ENCODE results near the gene SLC1A3.

The SLC1A3 gene

DNA sequence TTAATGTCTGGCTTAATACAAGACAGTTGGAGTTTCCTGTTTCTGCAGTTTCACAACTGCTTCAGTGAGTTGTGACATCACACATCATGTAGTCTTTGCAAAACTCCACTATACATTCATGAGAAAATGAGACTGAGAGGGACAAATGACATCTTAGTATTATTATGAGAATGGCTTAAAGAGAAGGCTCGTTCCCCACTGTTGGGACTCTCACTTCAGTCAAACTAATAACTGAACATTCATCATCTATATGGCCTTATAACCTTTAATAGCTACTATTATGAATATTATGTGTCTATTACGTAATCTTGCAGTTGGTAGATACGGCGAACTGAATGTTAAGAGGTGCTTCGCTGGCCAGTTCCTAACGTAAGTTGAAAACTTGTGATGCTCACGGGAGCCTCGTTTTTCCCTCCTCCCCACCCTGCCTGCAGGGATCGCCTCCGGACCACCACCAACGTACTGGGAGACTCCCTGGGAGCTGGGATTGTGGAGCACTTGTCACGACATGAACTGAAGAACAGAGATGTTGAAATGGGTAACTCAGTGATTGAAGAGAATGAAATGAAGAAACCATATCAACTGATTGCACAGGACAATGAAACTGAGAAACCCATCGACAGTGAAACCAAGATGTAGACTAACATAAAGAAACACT lies 79.4 kb downstream of the SLC1A3 start:
- DNase-seq (ENCODE audit: low spot score), result no peak

DNA sequence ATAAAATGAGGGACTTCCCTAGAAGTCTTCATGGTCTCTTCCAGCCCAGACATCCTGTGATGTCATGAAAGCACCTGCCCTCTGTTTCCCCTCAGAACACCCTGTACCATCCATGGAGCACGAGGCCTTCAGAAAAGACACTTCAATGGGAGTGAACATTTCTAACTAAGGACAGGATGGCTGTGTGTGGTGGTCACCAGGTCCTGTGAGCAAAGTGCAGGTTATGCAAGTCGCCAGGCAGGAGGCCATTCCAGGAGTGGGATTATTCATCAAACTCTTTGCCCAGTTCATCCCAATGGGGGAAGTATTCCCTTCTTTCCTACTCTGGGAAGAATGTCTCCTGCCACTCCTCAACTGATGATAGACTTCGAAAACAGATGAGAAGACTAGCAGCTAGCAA lies 80.5 kb downstream of the SLC1A3 start:
- no peak for DNase-seq (ENCODE audit: low spot score)

DNA sequence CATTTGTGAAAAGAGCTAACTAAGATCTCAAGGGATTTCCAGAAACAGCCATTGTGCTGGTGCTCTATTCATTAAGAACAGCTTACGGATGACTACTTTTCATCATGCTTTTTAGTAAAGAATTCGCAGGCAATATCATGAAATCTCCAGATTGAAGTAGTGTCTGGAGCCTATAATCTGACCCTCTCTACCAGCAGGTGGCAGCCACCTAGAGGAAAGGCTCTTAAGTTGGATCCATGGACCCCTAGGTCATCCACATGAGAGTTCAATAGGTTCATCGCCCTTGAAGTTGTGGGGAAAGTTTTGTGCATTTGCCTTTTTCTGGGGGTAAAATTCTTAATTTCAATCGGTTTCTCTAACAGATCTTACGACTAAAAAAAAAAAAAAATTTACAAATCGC lies 82.3 kb downstream of the SLC1A3 start:
- peak; percentile 41 for DNase-seq (ENCODE audit: low spot score)

DNA sequence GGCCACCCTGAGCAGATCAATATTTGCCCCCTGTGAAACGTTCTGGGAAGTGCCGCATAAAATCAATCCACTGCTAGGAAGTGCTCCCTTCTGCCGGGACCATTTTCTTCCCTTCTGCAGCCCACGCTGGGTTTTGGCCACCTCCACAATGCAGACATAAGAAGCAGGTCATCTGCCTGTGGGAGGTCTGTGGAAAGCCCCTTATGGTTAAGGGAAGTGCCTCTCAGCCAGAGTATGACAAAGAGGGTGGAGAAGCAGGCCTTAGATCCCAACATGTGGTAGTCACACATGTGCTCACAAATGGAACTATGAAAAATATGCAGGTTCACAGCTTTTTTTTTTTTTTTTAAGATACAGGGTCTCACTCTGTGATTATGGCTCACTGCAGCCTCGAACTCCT lies 82.8 kb downstream of the SLC1A3 start:
- DNase-seq (ENCODE audit: low spot score), result peak; percentile 12

DNA sequence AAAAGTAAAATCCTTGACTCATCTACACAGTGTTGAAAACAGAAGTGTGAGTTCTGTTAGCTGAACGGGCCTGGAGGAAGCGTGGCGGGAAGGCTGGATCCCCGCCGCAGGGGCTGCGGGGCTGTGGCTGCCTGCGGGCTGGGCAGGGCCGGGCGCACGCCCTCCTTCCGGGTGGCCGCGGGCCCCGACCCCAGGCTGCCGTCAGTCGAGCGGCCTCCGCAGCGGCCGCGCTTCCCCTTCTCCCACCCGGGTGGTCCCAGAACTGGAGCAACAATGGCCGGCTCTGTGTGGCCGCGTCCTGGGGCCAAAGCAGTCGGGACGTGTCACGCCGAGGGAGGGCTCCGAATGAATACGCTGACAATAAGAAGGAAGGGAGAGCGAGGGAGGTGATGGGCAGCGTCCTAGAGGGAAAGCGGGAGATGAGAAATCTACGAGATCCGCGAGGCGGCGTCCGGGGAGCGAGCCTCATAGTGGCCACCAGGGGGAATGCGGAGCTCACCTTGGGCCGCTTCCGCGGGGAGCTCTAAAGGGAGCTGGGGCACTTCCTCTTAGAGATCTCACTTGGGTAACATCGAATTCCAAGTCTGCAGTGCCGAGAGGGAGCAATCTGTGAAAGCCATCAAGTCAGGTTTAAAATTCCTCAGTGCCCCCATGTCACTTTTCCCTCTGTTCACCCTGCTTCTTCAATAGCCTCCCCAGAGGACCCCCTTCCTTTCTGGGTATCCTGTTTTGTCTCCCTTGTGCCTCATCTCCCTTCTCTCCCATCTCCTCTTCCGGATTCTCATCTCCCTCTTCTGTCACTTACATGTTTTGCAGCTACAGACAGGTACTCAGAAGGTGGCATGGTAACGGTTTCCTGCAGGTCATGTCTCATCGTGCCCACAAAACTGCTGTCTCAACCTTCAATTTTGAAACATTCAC lies 83.9 kb downstream of the SLC1A3 start:
- DNase-seq (ENCODE audit: low spot score), result peak; percentile 86

DNA sequence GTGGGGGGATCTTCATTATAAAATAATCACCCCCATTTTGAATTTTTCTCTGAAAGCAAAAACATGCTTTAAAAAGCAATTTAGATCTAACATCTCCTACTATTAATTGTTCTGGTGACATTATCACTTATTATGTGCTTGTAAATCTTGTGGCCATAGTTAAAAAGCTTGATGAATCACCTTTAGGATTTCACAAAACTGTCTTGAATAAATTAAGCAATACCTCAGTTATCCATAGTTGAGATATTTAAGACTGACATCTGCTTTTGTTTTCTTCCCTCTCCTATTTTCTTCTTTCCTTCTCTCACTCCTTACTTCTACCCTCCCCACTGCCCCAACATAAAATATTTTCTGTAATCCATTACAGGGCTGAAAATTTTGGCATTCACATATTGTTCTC lies 84.8 kb downstream of the SLC1A3 start:
- no peak for DNase-seq (ENCODE audit: low spot score)

DNA sequence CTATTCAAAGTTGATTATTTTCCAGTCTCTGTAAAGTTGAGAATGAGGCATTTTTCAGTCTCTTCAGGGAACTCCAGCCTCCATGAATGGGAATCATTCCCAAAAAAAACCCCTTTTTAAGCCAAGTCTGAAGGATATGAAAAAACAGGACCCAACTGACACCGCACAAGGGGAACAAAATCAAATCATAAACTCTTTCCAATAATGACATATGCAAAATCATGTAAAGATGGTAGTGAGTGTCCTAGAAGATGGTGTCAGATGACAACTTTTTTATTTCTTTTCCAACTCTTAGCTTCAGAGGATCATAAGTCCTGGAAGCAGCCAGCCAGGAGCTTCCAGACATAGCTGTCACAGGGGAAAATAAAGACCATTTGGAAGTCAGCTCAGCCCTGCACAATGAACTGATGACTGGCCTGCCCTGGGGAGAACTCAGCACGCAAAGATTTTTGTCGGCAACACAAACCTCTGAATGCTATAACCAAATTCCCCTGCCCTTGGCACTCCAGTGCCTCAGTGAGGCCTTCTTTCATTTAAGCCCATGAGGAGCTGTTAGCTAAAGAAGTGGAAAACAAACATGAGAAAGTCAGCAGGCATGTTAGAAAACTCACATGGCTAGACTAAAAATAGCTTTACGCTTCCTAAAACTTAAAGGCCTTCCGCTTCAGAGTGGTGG lies 85.4 kb downstream of the SLC1A3 start:
- no peak for DNase-seq (ENCODE audit: low spot score)

DNA sequence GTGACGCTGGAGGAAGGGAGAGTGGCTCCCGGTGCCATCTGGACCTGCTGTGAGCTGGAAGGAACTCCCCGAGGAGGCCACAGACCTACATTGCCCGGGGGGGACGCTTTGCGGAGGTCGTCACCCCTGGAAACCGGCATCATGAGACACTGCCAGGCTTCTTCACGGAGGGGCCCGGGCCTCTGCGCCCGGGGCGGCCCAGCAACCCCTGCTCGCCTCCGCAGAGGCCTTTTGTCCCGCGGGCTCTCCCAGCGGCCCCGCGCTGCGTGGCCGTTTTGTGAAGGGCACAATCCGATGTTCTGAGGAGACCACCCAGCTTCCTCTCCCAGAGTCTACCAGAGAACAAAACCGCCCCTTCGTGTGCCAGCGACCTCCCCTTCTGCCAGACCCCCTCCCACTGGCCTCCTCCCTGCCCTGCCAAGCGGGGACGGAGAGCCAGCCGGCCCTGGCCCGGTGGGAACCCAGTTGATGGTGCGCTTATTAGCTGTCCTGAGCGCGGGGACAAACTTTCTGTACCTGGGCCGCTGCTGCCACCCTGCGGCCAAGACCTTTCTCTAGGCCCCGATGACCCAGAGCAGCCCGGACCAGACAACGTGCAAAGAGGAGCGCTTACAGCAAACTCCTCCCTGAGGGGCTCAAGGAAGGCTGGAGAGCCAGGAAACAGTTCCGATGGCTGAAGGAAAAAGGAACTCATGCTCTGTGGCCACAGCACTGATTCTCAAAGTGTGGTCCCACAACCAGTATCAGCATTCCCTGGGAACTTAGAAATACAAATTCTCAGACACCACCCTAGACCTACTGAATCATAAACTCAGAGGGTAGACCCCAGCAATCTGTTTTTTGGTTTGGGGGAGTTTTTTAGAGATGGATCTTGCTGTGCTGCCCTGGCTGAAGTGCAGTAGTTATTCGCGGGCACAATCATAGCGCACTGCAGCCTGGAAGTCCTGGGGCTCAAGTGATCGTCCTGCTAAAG lies 86.7 kb downstream of the SLC1A3 start:
- DNase-seq (ENCODE audit: low spot score), result peak; percentile 64

DNA sequence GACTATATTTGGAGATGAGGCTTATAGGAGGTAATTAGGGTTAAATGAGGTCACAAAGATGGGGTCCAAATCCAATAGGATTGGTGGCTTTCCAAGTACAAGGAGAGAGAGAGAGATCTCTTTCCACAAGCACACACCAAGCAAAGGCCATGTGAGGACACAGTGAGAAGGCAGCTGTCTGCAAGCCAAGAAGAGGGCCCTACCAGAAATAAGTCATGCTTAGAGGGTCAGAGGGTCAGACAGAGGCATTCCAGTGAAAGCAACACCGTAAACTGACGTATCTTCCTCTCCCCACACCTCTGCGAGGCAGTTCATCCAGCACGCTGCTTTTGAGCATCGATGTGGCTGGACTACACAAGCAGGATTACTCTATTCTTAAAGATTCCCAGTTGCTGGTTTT lies 87.9 kb downstream of the SLC1A3 start:
- no peak for DNase-seq (ENCODE audit: low spot score)

DNA sequence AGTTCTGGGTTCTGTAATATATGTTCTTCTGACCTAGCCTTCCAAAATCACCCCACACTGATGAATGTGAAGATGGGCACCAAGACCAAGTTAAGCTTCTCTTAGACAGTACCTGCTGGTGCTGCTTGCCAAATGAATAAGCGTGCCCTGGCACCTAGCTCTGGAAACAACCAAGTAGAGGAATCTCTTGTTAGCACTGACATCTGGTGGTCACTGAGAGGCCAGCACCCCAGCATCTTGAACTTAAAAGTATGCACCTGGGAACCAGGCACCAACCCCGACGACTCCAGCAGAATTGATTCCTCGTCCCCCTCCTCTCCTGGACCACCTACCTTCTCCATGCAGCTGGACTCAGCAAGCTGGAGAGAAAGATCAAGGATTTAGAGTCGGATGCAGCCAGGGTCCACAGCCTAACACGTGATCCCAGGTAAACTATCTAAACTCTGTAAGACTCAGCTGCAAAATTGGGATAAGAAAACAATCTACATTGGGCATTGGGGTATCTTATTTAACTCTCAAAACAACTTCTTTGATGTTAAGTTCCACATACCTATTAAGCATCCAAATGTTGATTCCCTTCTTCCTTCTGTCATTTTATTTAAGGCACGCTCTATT lies 89.8 kb downstream of the SLC1A3 start:
- DNase-seq (ENCODE audit: low spot score), result peak; percentile 57

DNA sequence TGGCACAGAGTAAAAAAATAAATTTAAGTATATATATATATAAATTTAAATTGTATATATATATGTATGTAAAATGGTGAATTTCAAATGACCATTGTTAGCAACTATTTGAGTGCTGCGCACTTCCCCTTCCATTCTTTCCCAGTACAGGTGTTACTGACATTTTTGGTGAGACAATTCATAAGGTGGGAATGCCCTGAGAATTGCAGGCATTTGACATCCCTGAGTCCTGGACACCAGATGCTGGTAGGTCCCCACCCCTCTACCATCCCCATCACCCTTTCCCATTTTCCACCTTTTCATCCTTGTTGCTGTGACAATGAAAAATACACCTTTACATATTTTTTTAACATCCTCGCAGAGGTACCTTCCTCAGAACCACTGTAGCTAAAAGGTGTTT lies 91.6 kb downstream of the SLC1A3 start:
- no peak for DNase-seq (ENCODE audit: low spot score)

DNA sequence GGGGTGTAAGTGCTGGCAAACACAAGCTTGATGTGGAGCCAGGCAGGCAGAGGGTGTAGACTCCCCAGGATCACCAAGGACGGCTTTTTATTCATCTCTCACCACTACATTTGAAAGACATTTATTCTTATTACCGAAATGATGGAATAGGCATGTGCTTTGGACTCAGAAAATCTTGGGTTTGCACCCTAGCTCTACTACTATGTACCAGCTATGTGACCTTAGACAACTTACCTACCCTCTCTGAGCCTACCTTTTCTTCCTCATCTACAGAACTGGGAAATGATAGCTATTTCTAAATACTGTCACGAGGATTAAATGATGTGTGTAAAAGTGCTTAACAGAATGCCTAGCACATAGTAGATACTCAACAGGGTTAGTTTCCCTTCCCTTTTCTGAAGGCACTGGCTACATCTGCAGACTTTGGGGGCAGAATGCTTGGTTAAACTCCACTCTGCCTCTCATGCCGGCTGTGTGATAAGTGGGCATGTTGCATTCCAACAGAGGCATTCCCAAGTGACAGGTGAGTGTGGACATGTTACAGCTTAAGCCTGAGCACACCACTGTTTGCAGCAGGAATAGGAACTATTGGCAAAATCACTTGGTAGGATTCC lies 94.8 kb downstream of the SLC1A3 start:
- peak; percentile 70 for DNase-seq (ENCODE audit: low spot score)

DNA sequence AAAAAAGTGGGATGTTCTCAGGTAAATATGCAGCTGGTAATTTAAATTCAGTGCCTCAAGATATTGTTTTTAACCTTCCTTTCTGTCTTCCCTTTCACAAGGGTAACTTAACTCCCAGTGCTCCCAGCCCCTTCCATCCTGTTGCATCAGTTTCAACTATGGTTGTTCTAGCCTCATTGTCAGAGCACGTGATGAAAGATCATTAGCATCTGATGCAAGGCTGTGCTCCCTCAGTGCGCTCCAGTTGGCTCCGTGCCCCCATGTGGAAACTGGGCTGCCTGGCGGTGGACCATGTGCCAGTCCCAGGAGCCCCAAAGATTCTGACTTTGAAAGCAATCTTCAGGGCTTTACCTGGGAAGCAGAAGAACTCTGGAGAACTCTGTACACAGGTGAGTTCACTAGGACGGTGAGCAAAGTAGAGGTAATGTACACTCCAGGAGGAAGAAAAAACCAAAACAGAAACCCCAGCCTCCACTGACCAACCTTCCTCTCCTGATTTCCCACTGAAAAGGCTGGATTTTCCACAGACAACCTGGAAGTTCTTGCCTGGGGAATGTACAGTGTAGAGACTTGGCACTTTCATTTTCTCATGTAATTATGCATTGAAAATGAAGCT lies 96.9 kb downstream of the SLC1A3 start:
- no peak for DNase-seq (ENCODE audit: low spot score)

DNA sequence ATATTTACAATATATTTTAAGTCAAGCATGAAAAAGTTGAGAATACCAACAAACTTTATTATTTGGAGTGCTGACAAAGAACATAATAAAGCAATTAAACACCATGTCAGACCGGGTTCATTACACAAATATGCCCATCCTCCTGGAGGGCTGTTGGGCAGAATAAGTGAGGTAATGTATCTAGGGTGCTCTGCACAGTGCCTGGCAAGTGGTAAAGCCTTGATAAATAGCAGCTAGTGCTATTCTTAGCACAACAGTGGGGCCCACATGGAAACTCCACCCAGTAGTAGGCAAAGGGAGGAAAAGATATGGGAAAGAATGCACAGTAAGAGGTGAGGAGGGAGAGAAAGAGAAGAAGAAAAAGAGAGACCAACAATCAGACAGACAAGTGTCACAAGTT lies 97.7 kb downstream of the SLC1A3 start:
- no peak for DNase-seq (ENCODE audit: low spot score)

DNA sequence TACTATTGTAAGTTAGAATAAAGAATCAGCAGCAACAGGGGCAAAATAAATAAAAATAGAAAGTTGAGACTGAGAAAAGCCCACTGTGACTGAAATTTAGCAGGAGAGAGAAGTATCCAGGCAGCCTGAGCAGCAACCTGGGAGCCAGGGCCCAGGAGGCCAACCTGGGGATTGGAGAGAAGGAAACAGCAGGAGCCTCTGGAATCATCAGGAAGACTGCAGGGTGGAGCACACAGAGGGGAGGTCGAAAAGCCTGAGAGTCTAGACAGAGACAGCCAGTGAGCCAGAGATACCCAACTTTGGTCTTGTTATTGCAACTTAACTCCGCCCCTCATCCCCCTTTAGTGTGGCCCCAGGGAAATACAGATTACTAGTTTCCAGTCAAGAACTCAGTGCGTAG lies 98.6 kb downstream of the SLC1A3 start:
- no peak for DNase-seq (ENCODE audit: low spot score)

DNA sequence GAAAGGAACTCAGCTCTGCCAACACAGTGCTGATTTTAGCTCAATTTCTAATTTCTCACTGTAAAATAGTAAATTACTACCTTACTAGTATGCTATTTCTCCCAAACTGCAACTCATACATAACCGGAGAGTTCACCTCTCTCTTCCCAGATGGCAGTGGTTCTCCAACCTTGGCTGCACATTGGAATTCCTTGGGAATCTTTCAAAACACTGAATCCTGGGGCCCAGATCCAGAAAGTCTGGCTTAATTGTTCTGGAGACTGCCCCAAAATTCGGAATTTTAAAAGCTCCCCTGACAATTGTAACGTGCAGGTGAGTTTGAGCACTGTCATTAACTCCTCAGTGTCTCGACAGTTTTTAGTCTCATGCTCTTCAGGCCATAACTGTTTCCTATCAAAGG lies 100.3 kb downstream of the SLC1A3 start:
- no peak for DNase-seq (ENCODE audit: low spot score)

DNA sequence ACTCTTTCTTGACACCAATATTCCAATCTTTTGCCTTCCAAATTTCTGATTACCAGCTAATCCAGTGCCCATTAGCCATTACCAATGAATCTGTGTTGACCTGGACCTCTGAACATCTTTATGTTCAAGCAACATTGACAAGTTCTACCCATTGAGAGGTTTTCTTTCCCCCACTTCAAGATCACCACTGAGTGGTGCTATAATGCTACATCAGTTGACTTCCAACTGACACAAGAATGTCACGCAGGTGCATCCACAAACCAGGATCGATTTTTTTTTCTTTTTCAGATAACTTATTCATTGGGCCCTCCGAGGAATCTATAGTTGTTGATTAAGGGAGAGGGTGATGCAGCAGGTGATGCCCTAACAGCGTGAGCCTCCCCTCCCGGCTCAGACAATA lies 102.6 kb downstream of the SLC1A3 start:
- DNase-seq (ENCODE audit: low spot score), result no peak

DNA sequence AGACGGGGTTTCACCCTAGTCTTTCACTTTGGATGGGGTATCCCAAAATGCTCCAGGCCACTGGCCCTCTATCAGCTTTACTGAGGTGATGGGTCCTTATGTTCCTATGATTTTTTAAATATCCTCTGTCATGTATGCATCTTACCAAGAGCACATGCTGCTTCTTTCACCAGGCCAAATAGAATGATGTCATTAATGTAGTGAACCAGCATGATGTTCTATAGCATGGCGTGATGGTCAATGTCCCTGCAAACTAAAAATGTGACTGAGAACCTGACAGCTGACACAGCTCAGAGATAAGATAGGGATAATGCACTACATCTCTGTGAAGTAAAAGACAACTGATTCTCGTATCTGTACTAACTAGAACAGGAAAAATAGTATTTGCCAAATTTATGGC lies 103.6 kb downstream of the SLC1A3 start:
- no peak for DNase-seq (ENCODE audit: low spot score)

DNA sequence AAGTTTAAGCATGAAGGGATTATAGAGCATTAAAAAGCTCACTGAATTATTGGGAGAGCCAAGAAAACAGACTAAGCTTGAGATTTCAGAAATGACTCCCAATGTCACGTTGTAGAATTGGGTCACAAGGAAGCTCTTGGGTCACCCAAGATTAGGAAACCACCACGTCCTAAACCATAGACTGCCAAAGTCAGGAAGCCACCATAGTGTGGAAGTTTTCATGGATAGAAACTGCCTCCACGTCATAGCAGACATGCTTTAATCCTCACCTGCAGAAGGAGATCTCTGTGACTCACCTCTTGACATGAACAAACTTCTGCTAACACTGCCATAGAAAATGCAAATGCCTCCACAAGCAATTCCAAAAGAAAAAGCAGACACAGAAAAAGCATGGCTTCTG lies 106.3 kb downstream of the SLC1A3 start:
- no peak for DNase-seq (ENCODE audit: low spot score)

DNA sequence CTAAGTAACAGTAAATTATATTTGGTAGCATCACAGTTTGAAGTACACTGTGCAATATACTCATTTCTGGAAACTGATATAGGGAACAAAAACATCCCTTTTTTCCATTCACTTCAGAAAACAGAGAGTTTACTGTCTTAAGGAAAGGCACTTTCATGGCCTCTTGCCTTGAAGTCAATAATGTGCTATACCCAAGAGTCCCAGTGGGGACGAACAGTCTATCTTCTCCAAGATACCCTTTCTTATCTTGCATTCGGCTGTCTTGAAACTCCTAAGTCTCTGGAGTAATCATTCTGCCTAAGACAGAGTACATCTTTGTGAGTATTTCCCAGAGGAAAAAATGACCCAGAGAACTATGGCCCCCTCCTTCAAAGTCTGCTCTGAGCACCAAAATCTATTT lies 107.1 kb downstream of the SLC1A3 start:
- DNase-seq (ENCODE audit: low spot score), result no peak

All from germinal center (tissue), 1 donor.